HFF-Myc (cell line): ENCODE results near the gene RRM2.

Experiments used
- DNase-seq: peaks from one replicate; pipeline ENCODE4 v3.0.0-alpha.2; 2011; ENCODE audit warnings: low read depth; ENCODE audit errors: extremely low read depth
- H3K4me3 ChIP-seq: replicated peaks from 2 replicates; pipeline ENCODE4 v1.5.1; 2011; ENCODE audit warnings: low read depth, mild to moderate bottlenecking, control low read depth, low read length
- CTCF ChIP-seq: IDR thresholded peaks from 2 replicates; pipeline ENCODE4 v1.5.1; 2012; ENCODE audit warnings: mild to moderate bottlenecking, low read depth, low read length, control low read depth; ENCODE audit errors: missing control alignments

RRM2 gene

GRCh38 chr2:10171006-10171800 is 48.7 kb downstream of the RRM2 start:
- DNase-seq: no peak
- no peak for TF ChIP-seq CTCF
- no peak overlapping the region for H3K4me3 ChIP-seq

DNA sequence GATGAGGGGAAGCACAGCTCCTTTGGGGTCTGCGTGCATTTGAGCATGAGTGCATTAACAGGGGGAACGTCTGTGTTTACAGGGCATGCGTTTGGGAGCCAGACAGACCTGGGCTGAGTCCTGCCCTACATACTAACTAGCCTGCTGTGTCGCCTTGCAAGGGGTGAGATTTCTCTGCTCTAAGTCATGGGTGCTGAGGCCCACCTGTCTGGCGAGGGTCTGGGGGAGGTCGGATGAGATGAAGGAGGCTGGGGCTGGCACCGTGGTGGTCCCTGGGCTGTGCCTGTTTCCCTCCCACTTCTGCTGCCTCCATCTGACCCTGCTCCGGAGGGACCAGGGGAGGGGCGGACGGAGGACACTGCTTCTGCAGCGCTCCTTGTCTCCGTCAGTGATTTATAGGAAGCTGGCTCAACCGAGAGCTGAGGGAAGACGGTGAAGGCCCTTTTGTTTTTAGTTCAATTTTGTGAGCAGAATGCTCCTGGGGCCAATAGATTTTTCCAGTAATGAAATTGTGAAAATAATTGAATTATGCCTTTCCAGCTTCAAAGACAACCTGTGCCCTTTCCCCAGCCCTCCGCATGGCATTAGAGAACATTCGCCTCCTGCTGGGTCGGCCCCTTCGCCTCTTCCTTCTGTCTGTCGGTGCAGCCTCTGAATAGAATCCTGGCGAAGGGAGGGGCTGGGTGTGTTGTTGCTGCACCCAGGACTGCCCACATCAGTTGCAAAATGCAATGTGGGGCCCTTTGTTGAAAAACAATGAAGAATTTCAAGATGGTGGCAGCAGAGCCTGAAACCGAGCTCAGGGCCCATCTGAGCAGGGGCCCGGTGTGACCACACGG is 49.7 kb downstream of the RRM2 start:
- TF ChIP-seq CTCF: no peak
- no peak for DNase-seq
- no peak overlapping the region for H3K4me3 ChIP-seq

- H3K4me3 ChIP-seq: no peak overlapping the region
- no peak for DNase-seq
- no peak for TF ChIP-seq CTCF
Measured at GRCh38 chr2:10173258-10174005, 50.9 kb downstream of the RRM2 start.

- no peak for TF ChIP-seq CTCF
- no peak overlapping the region for H3K4me3 ChIP-seq
- no peak for DNase-seq
Measured at GRCh38 chr2:10174173-10174572, 51.6 kb downstream of the RRM2 start.

GRCh38 chr2:10175441-10175840 is 52.9 kb downstream of the RRM2 start:
- H3K4me3 ChIP-seq: no peak overlapping the region
- no peak for DNase-seq
- no peak for TF ChIP-seq CTCF

GRCh38 chr2:10178751-10179150 is 56.2 kb downstream of the RRM2 start:
- no peak overlapping the region for H3K4me3 ChIP-seq
- no peak for DNase-seq
- no peak for TF ChIP-seq CTCF
